ENCODE data around the gene ENGASE.

Gene ENGASE

GRCh38 chr17:79033046-79033616, 41.5 kb upstream of the ENGASE start:
- Histone ChIP-seq H3K27ac (ENCODE audit: low read depth, low read length) (no peak overlapping the region), H2AFZ (ENCODE audit: low read depth, low read length, severe bottlenecking) (no peak overlapping the region), H3K9me3 (ENCODE audit: insufficient read depth, low read length) (no peaks in the 10 kb centered on the region), H3K36me3 (ENCODE audit: low read length) (no peaks in the 10 kb centered on the region), H3K4me2 (ENCODE audit: low read depth, low read length, poor library complexity, severe bottlenecking) (no peak overlapping the region), H3K9me2 (replicated peaks; ENCODE audit: insufficient read depth, low read length) (no peaks in the 10 kb centered on the region), H3F3A (ENCODE audit: insufficient read depth) (no peaks in the 10 kb centered on the region), H3K79me2 (ENCODE audit: insufficient read depth, low read length) (no peaks in the 10 kb centered on the region), H3K9ac (ENCODE audit: low read length) (no peak overlapping the region), H3K4me3 (ENCODE audit: insufficient read depth, low read length, poor library complexity, severe bottlenecking) (no peak overlapping the region), H3K27me3 (ENCODE audit: low read length) (no peaks in the 10 kb centered on the region), H4K20me1 (ENCODE audit: low read depth, low read length) (no peaks in the 10 kb centered on the region)
- TF ChIP-seq CTCF (IDR thresholded peaks at IDR 0.05; ENCODE audit: insufficient read depth, low read length, poor library complexity, severe bottlenecking): no peak
- no peak for TF ChIP-seq EZH2phosphoT487 (conservative IDR thresholded peaks at IDR 0.05; ENCODE audit: low read length)

GRCh38 chr17:79033741-79034501, 40.7 kb upstream of the ENGASE start:
- Histone ChIP-seq H2AFZ (ENCODE audit: low read depth, low read length, severe bottlenecking) (no peak overlapping the region), H3K9me2 (replicated peaks; ENCODE audit: insufficient read depth, low read length) (no peaks in the 10 kb centered on the region), H3K9ac (ENCODE audit: low read length) (no peak overlapping the region), H4K20me1 (ENCODE audit: low read depth, low read length) (no peaks in the 10 kb centered on the region), H3F3A (ENCODE audit: insufficient read depth) (no peaks in the 10 kb centered on the region), H3K27me3 (ENCODE audit: low read length) (no peaks in the 10 kb centered on the region), H3K79me2 (ENCODE audit: insufficient read depth, low read length) (no peaks in the 10 kb centered on the region), H3K36me3 (ENCODE audit: low read length) (no peaks in the 10 kb centered on the region), H3K9me3 (ENCODE audit: insufficient read depth, low read length) (no peaks in the 10 kb centered on the region), H3K4me2 (ENCODE audit: low read depth, low read length, poor library complexity, severe bottlenecking) (no peak overlapping the region), H3K4me3 (ENCODE audit: insufficient read depth, low read length, poor library complexity, severe bottlenecking) (no peak overlapping the region), H3K27ac (ENCODE audit: low read depth, low read length) (no peak overlapping the region)
- no peak for TF ChIP-seq EZH2phosphoT487 (conservative IDR thresholded peaks at IDR 0.05; ENCODE audit: low read length)
- TF ChIP-seq CTCF (IDR thresholded peaks at IDR 0.05; ENCODE audit: insufficient read depth, low read length, poor library complexity, severe bottlenecking): no peak

- H3K9ac ChIP-seq (ENCODE audit: low read length): no peak overlapping the region
- H3K27ac ChIP-seq (ENCODE audit: low read depth, low read length): no peak overlapping the region
- H3K36me3 ChIP-seq (ENCODE audit: low read length): no peaks in the 10 kb centered on the region
- H3F3A ChIP-seq (ENCODE audit: insufficient read depth): no peaks in the 10 kb centered on the region
- H2AFZ ChIP-seq (ENCODE audit: low read depth, low read length, severe bottlenecking): no peak overlapping the region
- no peaks in the 10 kb centered on the region for H3K79me2 ChIP-seq (ENCODE audit: insufficient read depth, low read length)
- H3K4me3 ChIP-seq (ENCODE audit: insufficient read depth, low read length, poor library complexity, severe bottlenecking): no peak overlapping the region
- H4K20me1 ChIP-seq (ENCODE audit: low read depth, low read length): no peaks in the 10 kb centered on the region
- H3K9me2 ChIP-seq (replicated peaks; ENCODE audit: insufficient read depth, low read length): no peaks in the 10 kb centered on the region
- TF ChIP-seq EZH2phosphoT487 (conservative IDR thresholded peaks at IDR 0.05; ENCODE audit: low read length) (no peak), CTCF (IDR thresholded peaks at IDR 0.05; ENCODE audit: insufficient read depth, low read length, poor library complexity, severe bottlenecking) (no peak)
- no peaks in the 10 kb centered on the region for H3K9me3 ChIP-seq (ENCODE audit: insufficient read depth, low read length)
- H3K4me2 ChIP-seq (ENCODE audit: low read depth, low read length, poor library complexity, severe bottlenecking): no peak overlapping the region
- H3K27me3 ChIP-seq (ENCODE audit: low read length): no peaks in the 10 kb centered on the region
Observed at GRCh38 chr17:79034931-79035485, 39.6 kb upstream of the ENGASE start.

Data from SU-DHL-6 (cell line).